Keratinocyte (primary cell): Measurements from ENCODE around the gene SRR. TPM values are rescaled to one million over a fixed set of nuclear protein-coding genes. Genes with fewer than 3 reads are reported as not detected.
"Not testable (repeated sequence)": the region's sequence is repeated elsewhere in the genome, so short reads cannot be mapped to it uniquely, and the experiment has no call there.

Source experiments
- DNase-seq: peaks from one replicate; pipeline ENCODE4 v3.0.0-alpha.2; 2011; ENCODE audit warnings: low read depth, missing footprints, low spot score
- FAIRE-seq: peaks from 2 replicates; lab custom pipeline; 2011; peaks lifted over from hg19 to GRCh38; lab: Jason Lieb, UNC
- H2AFZ ChIP-seq: 2 replicates; pipeline ENCODE4 v1.6.0; 2012; ENCODE audit warnings: low read length, control low read depth, inconsistent platforms; ENCODE audit not compliant: control insufficient read depth
- H3K27ac ChIP-seq: 2 replicates; pipeline ENCODE4 v1.5.1; 2011; ENCODE audit warnings: low read length; ENCODE audit not compliant: control insufficient read depth, insufficient read depth
- H3K27me3 ChIP-seq: 3 replicates; pipeline ENCODE4 v1.6.0; 2011; ENCODE audit warnings: low read length; ENCODE audit not compliant: control insufficient read depth, insufficient read depth; ENCODE audit errors: extremely low read depth
- H3K36me3 ChIP-seq, 2 experiments: 2 replicates in 1 of 2; 3 replicates in 1 of 2; pipeline ENCODE4 v1.5.1; 2011; ENCODE audit warnings: low read length in 2 of 2, mild to moderate bottlenecking in 1 of 2; ENCODE audit not compliant: control insufficient read depth in 2 of 2, insufficient read depth in 2 of 2; ENCODE audit errors: extremely low read depth in 1 of 2
- H3K4me1 ChIP-seq: 3 replicates; pipeline ENCODE4 v1.5.1; 2011; ENCODE audit warnings: low read length; ENCODE audit not compliant: control insufficient read depth, insufficient read depth; ENCODE audit errors: extremely low read depth
- H3K4me2 ChIP-seq: 3 replicates; pipeline ENCODE4 v1.6.0; 2011; ENCODE audit warnings: low read depth, low read length; ENCODE audit not compliant: control insufficient read depth, insufficient read depth; ENCODE audit errors: extremely low read depth
- H3K4me3 ChIP-seq, 3 experiments: fragments of 200-600 bp in 1 of 3; sonication (generic) in 1 of 3; 2 replicates in 2 of 3; 3 replicates in 1 of 3; pipeline ENCODE4 v1.5.1; 2011 to 2016; ENCODE audit warnings: low read length in 3 of 3, mild to moderate bottlenecking in 3 of 3, control low read depth in 2 of 3, inconsistent platforms in 1 of 3, low read depth in 1 of 3, mixed read lengths in 1 of 3, mixed run types in 1 of 3, moderate library complexity in 1 of 3; ENCODE audit not compliant: control insufficient read depth in 2 of 3, insufficient read depth in 2 of 3; ENCODE audit errors: extremely low read depth in 1 of 3
- H3K79me2 ChIP-seq: 2 replicates; pipeline ENCODE4 v1.6.0; 2012; ENCODE audit warnings: low read length; ENCODE audit not compliant: control insufficient read depth, insufficient read depth
- H3K9ac ChIP-seq: 3 replicates; pipeline ENCODE4 v1.6.0; 2011; ENCODE audit warnings: low read length; ENCODE audit not compliant: control insufficient read depth, insufficient read depth; ENCODE audit errors: extremely low read depth
- H3K9me1 ChIP-seq: 3 replicates; pipeline ENCODE4 v1.6.0; 2011; ENCODE audit warnings: low read length; ENCODE audit not compliant: control insufficient read depth, insufficient read depth; ENCODE audit errors: extremely low read depth
- H3K9me3 ChIP-seq: 2 replicates; pipeline ENCODE4 v1.5.1; 2012; ENCODE audit warnings: low read depth, low read length; ENCODE audit not compliant: control insufficient read depth
- H4K20me1 ChIP-seq: 3 replicates; pipeline ENCODE4 v1.6.0; 2011; ENCODE audit warnings: low read length; ENCODE audit not compliant: control insufficient read depth, insufficient read depth; ENCODE audit errors: extremely low read depth
- CTCF ChIP-seq, 3 experiments: IDR thresholded peaks in 1 of 3; conservative IDR thresholded peaks in 1 of 3; optimal IDR thresholded peaks in 1 of 3; 2 replicates in 2 of 3; 3 replicates in 1 of 3; pipeline versions ENCODE3 to v1.5.1; 2011; ENCODE audit warnings: low read length in 3 of 3, mild to moderate bottlenecking in 3 of 3, moderate library complexity in 2 of 3, control low read depth in 1 of 3, inconsistent platforms in 1 of 3; ENCODE audit not compliant: insufficient read depth in 2 of 3; ENCODE audit errors: extremely low read depth in 1 of 3
- EZH2 ChIP-seq: IDR thresholded peaks from one replicate; pipeline ENCODE4 v1.6.1; 2012; ENCODE audit warnings: inconsistent platforms, mild to moderate bottlenecking, low read length, moderate library complexity
- dilution Hi-C: fragments of 300-500 bp; cut with MboI; formaldehyde crosslinking; loops from one replicate; pipeline ENCODE4 v1.7.0; 2020; ENCODE audit warnings: low sequenced_read_pairs; ENCODE audit not compliant: extremely low pct_ligation_motif_present
- polyA plus RNA-seq, 5 experiments: library from polyadenylated mRNA; depleted of rRNA in 3 of 5; stranded (reverse) in 3 of 5; stranded (forward) in 1 of 5; unstranded in 1 of 5; fragments of >200 nt; gene quantifications; 1 replicate in 1 of 5; 2 replicates in 3 of 5; 3 replicates in 1 of 5; pipeline versions ENCODE4 v1.2.1 to v1.2.3, GENCODE V29; 2011 to 2012; ENCODE audit warnings: missing spikeins in 2 of 5, low read depth in 1 of 5, low replicate concordance in 1 of 5

SRR gene
- polyA plus RNA-seq, 1 donor (not counting 4 experiments of a cell fraction or from before 2014, with no cell fraction given) = 17.7 TPM

DNA sequence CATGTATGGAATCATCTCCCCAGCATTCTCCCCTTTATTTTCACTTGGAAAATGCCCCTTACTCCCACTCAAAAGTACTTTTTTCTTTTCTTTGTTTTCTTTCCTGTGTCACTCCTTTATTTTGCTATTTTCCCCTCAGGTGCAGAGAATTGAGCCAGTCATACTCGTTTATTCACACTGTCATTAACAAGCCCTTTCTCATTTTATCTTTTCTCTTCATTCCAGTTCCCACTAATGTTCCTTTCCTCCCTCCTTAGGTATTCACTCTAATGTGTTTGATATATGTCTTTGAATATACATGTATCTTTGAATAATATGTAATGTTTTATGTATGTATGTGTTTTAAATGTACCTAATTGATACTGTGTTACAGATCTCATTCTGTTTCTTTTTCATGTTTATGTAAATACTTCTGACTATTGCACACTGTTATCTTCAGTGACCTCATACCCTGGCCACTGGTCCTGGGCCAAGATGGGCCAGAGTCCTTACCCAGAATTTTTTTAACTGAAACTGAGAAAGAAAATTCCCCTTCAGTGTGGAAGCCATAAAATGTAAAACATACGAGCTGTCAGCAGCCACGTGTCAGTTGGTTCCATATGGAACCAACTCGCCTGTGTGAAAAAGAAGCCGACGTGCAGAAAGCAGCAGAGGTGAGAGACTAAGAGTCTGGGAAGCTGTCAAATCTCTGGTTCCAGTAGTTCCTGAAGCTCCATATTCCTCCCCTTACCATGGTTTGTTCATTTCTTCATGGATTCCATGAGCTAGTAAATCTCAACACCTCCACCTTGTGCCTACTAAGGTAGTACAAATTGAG lies 5.8 kb downstream of the SRR start:
- no peak overlapping the region for H3K4me3 ChIP-seq
- H2AFZ ChIP-seq = no peak overlapping the region
- no peaks in the 10 kb centered on the region for H3K9me1 ChIP-seq
- dilution Hi-C loops = no loop called here
- H3K79me2 ChIP-seq = peaks cover 14% of the 10 kb centered on the region
- H4K20me1 ChIP-seq = no peaks in the 10 kb centered on the region
- no peaks in the 10 kb centered on the region for H3K9me3 ChIP-seq
- H3K4me1 ChIP-seq = no peaks in the 10 kb centered on the region
- no peak for DNase-seq
- H3K27ac ChIP-seq = no peak overlapping the region
- FAIRE-seq = peak; percentile 17
- H3K4me2 ChIP-seq = no peak overlapping the region
- no peak overlapping the region for H3K9ac ChIP-seq
- H3K36me3 ChIP-seq = peaks cover 0 to 2% of the 10 kb centered on the region in 2 experiments
- TF ChIP-seq EZH2 (no peak), CTCF (optimal IDR thresholded peaks at IDR 0.05 in 1 of 3, IDR thresholded peaks at IDR 0.05 in 1 of 3, conservative IDR thresholded peaks at IDR 0.05 in 1 of 3; ENCODE audit: extremely low read depth in 1 of 3, insufficient read depth in 2 of 3, low read length in 3 of 3) (no peak)
- H3K27me3 ChIP-seq = no peaks in the 10 kb centered on the region

DNA sequence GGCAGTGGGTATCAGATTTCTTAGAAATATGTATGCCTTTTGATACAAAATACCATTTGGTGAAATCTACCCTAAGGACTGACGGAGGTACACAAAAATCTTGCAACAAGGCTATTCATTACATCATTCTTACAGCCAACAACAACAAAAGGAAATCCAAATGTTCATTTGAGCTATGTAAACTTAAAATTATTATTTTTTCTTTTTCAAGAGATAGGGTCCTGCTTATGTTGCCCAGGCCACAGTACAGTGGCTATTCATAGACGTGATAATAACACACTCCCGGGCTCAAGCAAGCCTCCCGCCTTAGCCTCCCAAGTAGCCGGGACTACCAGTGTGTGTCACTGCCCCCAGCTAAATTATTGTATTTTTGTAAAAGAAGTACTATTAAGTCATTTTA lies 9.0 kb downstream of the SRR start:
- Histone ChIP-seq H3K4me1 (no peaks in the 10 kb centered on the region), H4K20me1 (no peaks in the 10 kb centered on the region), H3K27me3 (no peaks in the 10 kb centered on the region), H3K79me2 (no peaks in the 10 kb centered on the region), H3K4me3 (no peak overlapping the region), H3K27ac (no peak overlapping the region), H3K9ac (no peak overlapping the region), H3K9me1 (no peaks in the 10 kb centered on the region), H3K4me2 (no peak overlapping the region), H3K36me3 (peaks cover 0 to 2% of the 10 kb centered on the region in 2 experiments), H3K9me3 (no peaks in the 10 kb centered on the region), H2AFZ (no peak overlapping the region)
- no peak for TF ChIP-seq CTCF (optimal IDR thresholded peaks at IDR 0.05 in 1 of 3, IDR thresholded peaks at IDR 0.05 in 1 of 3, conservative IDR thresholded peaks at IDR 0.05 in 1 of 3; ENCODE audit: extremely low read depth in 1 of 3, insufficient read depth in 2 of 3, low read length in 3 of 3)
- no peak for TF ChIP-seq EZH2
- dilution Hi-C loops = no loop called here
- FAIRE-seq (no peak), DNase-seq (no peak)

DNA sequence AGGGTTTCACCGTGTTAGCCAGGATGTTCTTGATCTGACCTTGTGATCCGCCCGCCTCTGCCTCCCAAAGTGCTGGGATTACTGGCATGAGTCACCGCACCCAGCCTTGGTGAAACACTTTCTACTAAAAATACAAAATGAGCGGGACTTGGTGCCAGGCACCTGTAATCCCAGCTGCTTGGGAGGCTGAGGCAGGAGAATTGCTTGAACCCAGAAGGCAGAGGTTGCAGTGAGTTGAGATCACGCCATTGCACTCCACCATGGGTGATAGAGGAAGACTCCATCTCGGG lies 13.1 kb downstream of the SRR start:
- H3K79me2 ChIP-seq, H3K36me3 ChIP-seq, H3K9me3 ChIP-seq, dilution Hi-C loops, H4K20me1 ChIP-seq, DNase-seq, H3K4me3 ChIP-seq, H3K27me3 ChIP-seq, H3K4me1 ChIP-seq, H3K27ac ChIP-seq, H3K9ac ChIP-seq, H2AFZ ChIP-seq, FAIRE-seq, H3K4me2 ChIP-seq, H3K9me1 ChIP-seq: not testable (repeated sequence)
